Glutamatergic neuron (in vitro differentiated cells): Measurements from ENCODE around the gene COL15A1. TPM values are rescaled to one million over a fixed set of nuclear protein-coding genes. Genes with fewer than 3 reads are reported as not detected.

Source experiments
- DNase-seq: peaks from one replicate; pipeline ENCODE4 v3.0.0; 2022
- H3K27ac Mint-ChIP-seq: one replicate; pipeline ENCODE4 v1.8.0; 2020; ENCODE audit warnings: mild to moderate bottlenecking, mixed read lengths, inconsistent platforms; ENCODE audit not compliant: unreplicated experiment
- H3K27me3 Mint-ChIP-seq: one replicate; pipeline ENCODE4 v1.8.0; 2020; ENCODE audit warnings: mild to moderate bottlenecking, moderate library complexity, mixed read lengths, inconsistent platforms; ENCODE audit not compliant: unreplicated experiment
- H3K36me3 Mint-ChIP-seq: one replicate; pipeline ENCODE4 v1.8.0; 2020; ENCODE audit warnings: mild to moderate bottlenecking, mixed read lengths, inconsistent platforms; ENCODE audit not compliant: unreplicated experiment
- H3K4me1 Mint-ChIP-seq: one replicate; pipeline ENCODE4 v1.8.0; 2020; ENCODE audit warnings: mild to moderate bottlenecking, low read depth, mixed read lengths, inconsistent platforms; ENCODE audit not compliant: unreplicated experiment
- H3K4me3 Mint-ChIP-seq: one replicate; pipeline ENCODE4 v1.8.0; 2020; ENCODE audit warnings: mild to moderate bottlenecking, mixed read lengths, inconsistent platforms; ENCODE audit not compliant: unreplicated experiment
- H3K9me3 Mint-ChIP-seq: one replicate; pipeline ENCODE4 v1.8.0; 2020; ENCODE audit warnings: mild to moderate bottlenecking, moderate library complexity, mixed read lengths, inconsistent platforms; ENCODE audit not compliant: unreplicated experiment
- total RNA-seq: library from RNA; stranded (reverse); fragmentation: NEBNext Ultra II Directional; extraction: Animal tissue kit (Norgen Biotek cat#: 25700); gene quantifications from one replicate; pipeline ENCODE4 v1.2.1, GENCODE V29; 2021; ENCODE audit not compliant: unreplicated experiment
- TF ChIP-seq, protein P1 (sequence below): fragments of 200-600 bp; sonication (generic); IDR thresholded peaks from one replicate; pipeline ENCODE4 v1.5.0; 2021; ENCODE audit not compliant: partially characterized antibody, unreplicated experiment

The COL15A1 gene
- total RNA-seq, 1 donor from 2014 or later, result not detected

DNA sequence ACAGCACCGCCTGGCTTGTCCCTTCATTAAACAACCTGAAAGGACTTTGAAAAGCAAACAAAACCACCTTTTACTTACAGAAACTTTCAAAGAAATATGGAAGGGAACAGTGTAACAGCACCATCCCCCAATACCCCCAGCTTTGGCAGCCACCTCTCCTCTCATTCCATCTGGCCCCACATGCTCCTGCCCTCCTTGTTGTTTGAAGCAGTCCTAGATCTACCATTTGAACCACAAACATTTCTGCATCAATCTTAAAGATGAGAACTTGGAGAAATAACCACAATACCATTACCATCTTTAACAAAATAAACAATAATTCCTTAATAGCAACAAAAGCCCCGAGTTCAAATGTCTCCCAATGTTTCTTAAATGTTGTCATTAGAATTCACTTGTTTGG lies 17.8 kb upstream of the COL15A1 start:
- TF ChIP-seq, protein P1, sequence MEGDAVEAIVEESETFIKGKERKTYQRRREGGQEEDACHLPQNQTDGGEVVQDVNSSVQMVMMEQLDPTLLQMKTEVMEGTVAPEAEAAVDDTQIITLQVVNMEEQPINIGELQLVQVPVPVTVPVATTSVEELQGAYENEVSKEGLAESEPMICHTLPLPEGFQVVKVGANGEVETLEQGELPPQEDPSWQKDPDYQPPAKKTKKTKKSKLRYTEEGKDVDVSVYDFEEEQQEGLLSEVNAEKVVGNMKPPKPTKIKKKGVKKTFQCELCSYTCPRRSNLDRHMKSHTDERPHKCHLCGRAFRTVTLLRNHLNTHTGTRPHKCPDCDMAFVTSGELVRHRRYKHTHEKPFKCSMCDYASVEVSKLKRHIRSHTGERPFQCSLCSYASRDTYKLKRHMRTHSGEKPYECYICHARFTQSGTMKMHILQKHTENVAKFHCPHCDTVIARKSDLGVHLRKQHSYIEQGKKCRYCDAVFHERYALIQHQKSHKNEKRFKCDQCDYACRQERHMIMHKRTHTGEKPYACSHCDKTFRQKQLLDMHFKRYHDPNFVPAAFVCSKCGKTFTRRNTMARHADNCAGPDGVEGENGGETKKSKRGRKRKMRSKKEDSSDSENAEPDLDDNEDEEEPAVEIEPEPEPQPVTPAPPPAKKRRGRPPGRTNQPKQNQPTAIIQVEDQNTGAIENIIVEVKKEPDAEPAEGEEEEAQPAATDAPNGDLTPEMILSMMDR, result no peak
- no peak overlapping the region for H3K4me3 Mint-ChIP-seq
- H3K9me3 Mint-ChIP-seq, result no peaks in the 10 kb centered on the region
- no peaks in the 10 kb centered on the region for H3K36me3 Mint-ChIP-seq
- peaks cover 3% of the 10 kb centered on the region for H3K27me3 Mint-ChIP-seq
- no peak for DNase-seq
- H3K27ac Mint-ChIP-seq, result no peak overlapping the region
- H3K4me1 Mint-ChIP-seq, result peaks cover 7% of the 10 kb centered on the region

DNA sequence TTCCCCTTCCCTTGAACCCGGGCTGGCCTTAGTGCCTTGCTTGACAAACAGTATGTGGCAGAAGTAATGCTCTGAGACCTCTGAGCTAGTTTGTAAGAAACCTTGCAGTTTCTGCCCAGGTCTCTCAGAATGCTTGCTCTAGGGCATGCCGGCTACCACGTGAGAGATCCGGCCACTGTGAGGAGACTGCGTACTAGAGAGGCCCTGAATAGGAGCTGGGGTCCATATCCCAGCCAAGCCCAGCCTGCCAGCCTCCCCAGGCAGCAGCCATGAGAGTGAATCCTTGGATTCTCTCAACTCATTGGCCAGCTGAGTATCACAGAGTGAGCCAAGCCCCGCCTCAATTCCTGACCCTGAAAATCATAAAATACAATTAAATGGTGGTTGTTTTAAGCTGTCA lies 16.0 kb upstream of the COL15A1 start:
- TF ChIP-seq, protein P1, result no peak
- DNase-seq, result no peak
- Mint-ChIP-seq H3K4me1 (peaks cover 7% of the 10 kb centered on the region), H3K9me3 (no peaks in the 10 kb centered on the region), H3K36me3 (no peaks in the 10 kb centered on the region), H3K27me3 (peaks cover 3% of the 10 kb centered on the region), H3K4me3 (no peak overlapping the region), H3K27ac (no peak overlapping the region)

DNA sequence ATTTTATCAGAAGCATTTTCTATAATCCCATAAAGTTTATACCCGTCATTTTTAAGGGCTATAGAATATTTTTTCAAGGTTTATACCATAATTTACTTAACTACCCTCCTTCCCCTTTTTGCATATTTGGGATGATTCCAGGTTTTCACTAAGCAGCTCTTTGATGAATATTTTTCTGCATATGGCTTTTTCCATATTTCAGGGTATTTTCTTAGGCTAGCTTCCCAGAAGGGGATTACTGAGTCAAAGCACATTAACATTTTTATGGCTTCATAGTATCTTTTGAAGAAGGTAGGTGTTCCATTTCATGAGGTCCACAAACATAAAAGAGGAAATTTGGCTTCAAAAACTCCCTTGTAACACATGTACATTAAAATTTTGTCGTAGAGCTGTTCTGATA lies 14.6 kb upstream of the COL15A1 start:
- TF ChIP-seq, protein P1, result no peak
- Mint-ChIP-seq H3K9me3 (no peaks in the 10 kb centered on the region), H3K4me1 (peaks cover 7% of the 10 kb centered on the region), H3K4me3 (no peak overlapping the region), H3K36me3 (no peaks in the 10 kb centered on the region), H3K27ac (no peak overlapping the region), H3K27me3 (peaks cover 3% of the 10 kb centered on the region)
- no peak for DNase-seq

DNA sequence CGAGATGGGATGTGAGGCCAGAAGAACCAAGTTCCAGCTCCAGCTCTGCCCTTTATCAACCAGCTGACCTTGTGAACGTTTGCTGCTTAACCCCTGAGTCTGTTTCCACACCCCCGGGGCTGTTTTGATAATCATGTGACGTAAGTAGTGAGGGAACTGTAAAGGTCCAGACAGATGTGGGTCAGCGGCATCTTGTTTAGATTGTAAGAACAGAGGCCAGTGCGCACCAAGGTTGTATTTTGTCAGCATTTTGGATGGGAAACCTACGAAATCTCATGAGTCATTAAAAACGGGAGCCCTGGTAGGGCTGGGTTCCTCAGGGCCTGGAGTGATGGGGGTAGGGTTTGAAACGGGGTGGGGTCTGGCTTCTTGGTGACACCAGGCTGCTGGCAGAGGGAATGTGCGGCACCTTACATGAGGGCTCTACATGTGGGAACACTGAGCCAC lies 13.8 kb upstream of the COL15A1 start:
- H3K4me1 Mint-ChIP-seq, result peaks cover 7% of the 10 kb centered on the region
- H3K36me3 Mint-ChIP-seq, result no peaks in the 10 kb centered on the region
- H3K9me3 Mint-ChIP-seq, result no peaks in the 10 kb centered on the region
- TF ChIP-seq, protein P1, result no peak
- H3K4me3 Mint-ChIP-seq, result no peak overlapping the region
- no peak for DNase-seq
- H3K27ac Mint-ChIP-seq, result no peak overlapping the region
- H3K27me3 Mint-ChIP-seq, result peaks cover 3% of the 10 kb centered on the region

DNA sequence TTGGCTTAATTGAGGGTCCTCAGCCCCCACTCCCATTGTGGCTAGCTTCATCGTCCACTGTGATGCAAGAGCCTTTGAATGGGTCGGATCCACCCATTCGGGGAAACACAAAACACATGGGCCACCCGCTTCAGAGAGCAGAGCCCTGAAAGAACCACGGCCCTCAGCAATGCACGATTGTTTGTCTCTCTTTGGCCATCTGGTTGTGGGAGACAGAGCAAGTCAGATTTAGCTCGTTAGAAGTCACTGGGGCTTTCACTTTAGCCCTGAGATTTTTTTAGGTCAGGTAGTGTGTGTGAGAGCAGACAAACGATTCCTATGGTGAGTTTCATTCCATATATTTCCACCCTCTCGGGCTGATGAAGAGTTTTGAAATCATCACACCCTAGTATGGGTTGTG lies 12.9 kb upstream of the COL15A1 start:
- Mint-ChIP-seq H3K4me3 (no peak overlapping the region), H3K9me3 (no peaks in the 10 kb centered on the region), H3K27me3 (peaks cover 3% of the 10 kb centered on the region), H3K27ac (no peak overlapping the region), H3K4me1 (peaks cover 3% of the 10 kb centered on the region), H3K36me3 (no peaks in the 10 kb centered on the region)
- DNase-seq, result no peak
- TF ChIP-seq, protein P1, result no peak
